Sigmoid colon (tissue), 4 donors: ENCODE data around the gene ASB2.

Source experiments
- CTCF ChIP-seq, 4 experiments: fragments of 450-650 bp in 3 of 4; fragments of 200-600 bp in 1 of 4; IDR thresholded peaks; one replicate each; pipeline ENCODE4 v1.5.1; 2016 to 2019; ENCODE audit warnings: antibody characterized with exemption in 4 of 4, mild to moderate bottlenecking in 3 of 4, moderate library complexity in 2 of 4
- EP300 ChIP-seq, 4 donors: sonication (generic); formaldehyde crosslinking; IDR thresholded peaks; one replicate each; pipeline ENCODE4 v1.6.1; 2017; ENCODE audit warnings: antibody characterized with exemption in 4 of 4
- POLR2A ChIP-seq, 2 donors: fragments of 450-650 bp; IDR thresholded peaks; one replicate each; pipeline ENCODE4 v1.6.1; 2016; ENCODE audit warnings: antibody characterized with exemption in 2 of 2, mild to moderate bottlenecking in 2 of 2, moderate library complexity in 2 of 2
- POLR2AphosphoS5 ChIP-seq, 4 donors: sonication (generic); formaldehyde crosslinking; IDR thresholded peaks; one replicate each; pipeline ENCODE4 v1.6.1; 2017; ENCODE audit warnings: antibody characterized with exemption in 4 of 4

DNA sequence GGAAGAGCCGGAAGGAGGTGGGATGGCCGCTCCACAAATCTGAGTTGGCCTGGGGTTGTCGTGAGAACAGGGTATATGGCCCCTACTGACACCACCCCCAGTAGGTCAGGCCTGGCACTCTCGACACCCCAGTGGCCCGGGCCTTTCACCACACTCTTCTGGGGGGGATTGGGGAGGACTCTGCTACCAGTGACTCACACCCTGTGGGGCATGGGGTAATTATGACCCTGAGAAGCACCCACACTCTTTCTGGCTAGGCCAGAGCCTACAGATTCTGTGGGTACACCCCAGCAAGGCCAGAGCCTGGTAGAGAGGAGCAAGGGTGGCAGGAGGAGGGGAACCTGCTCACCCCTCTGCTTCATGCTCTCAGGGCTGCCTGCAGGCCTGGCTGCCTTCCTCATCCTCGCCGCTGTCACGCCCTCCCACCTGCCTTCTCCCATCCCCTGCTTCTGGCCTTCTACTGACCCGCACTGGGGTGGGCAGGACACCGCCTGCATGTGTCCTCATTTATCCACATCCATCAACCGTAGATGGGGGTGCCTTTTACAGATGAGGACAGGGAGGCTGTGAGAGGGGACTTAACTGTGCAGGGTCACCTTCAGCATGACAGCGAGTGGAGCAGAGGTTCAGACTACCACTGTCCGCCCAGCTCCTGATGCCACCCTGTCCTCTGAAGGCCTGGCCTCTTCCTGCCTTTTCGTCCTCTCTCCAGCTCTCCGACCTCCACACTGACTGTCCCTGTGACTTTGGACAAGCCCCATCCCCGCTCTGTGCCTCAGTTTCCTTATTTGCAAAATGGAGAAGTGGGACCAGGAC lies 18.4 kb downstream of the ASB2 start:
- TF ChIP-seq CTCF (IDR thresholded peaks at IDR 0.05), result no peak
- TF ChIP-seq POLR2AphosphoS5 (IDR thresholded peaks at IDR 0.05), result no peak
- TF ChIP-seq POLR2A (IDR thresholded peaks at IDR 0.05), result no peak
- TF ChIP-seq EP300 (IDR thresholded peaks at IDR 0.05), result no peak
